Right lung (tissue), 5 donors: Measurements from ENCODE around the gene RASSF4. TPM values are rescaled to one million over a fixed set of nuclear protein-coding genes. Genes with fewer than 3 reads are reported as not detected.

Experiments
- DNase-seq, 2 donors: peaks; one replicate each; pipeline ENCODE4 v3.0.0-alpha.2; 2013
- polyA plus RNA-seq, 5 donors: library from polyadenylated mRNA; unstranded; fragments of 120-200 nt; gene quantifications; one replicate each; pipeline versions ENCODE4 v1.2.1 to v1.2.3, GENCODE V29; 2013; ENCODE audit warnings: inconsistent platforms in 1 of 5, low replicate concordance in 1 of 5; ENCODE audit not compliant: insufficient read length in 5 of 5, insufficient read depth in 1 of 5

RASSF4 gene
- polyA plus RNA-seq, 5 donors = 17.3 to 24.6 (median 18.7) TPM

- peak; percentile 64 to 71 for DNase-seq
These were observed 15.2 kb downstream of the RASSF4 start for GRCh38 chr10:44974628-44975430.

GRCh38 chr10:44975431-44976331, 16.1 kb downstream of the RASSF4 start:
- DNase-seq = peak; percentile 61 to 68

- DNase-seq = no peak
These were observed 17.0 kb downstream of the RASSF4 start for GRCh38 chr10:44976352-44977198.

- no peak for DNase-seq
These were observed 17.9 kb downstream of the RASSF4 start for GRCh38 chr10:44977287-44978212.

- no peak for DNase-seq
These were observed 18.6 kb downstream of the RASSF4 start for GRCh38 chr10:44978213-44978569.

GRCh38 chr10:44978570-44979280, 19.1 kb downstream of the RASSF4 start, which contains the start of gene DEPP1:
Gene DEPP1 (minus strand): TSS chr10:44978809. CDS start chr10:44978030, 779 bp downstream.
- DNase-seq = peak; percentile 83 to 85

- DNase-seq = no peak
These were observed 19.9 kb downstream of the RASSF4 start for GRCh38 chr10:44979281-44980191.

GRCh38 chr10:44980309-44981171, 20.9 kb downstream of the RASSF4 start:
- no peak for DNase-seq

GRCh38 chr10:44981172-44982113, 21.8 kb downstream of the RASSF4 start:
- DNase-seq = no peak

GRCh38 chr10:44982114-44982460, 22.5 kb downstream of the RASSF4 start:
- DNase-seq = no peak

- no peak for DNase-seq
These were observed 22.9 kb downstream of the RASSF4 start for GRCh38 chr10:44982496-44982895.

GRCh38 chr10:44983066-44983894, 23.7 kb downstream of the RASSF4 start:
- DNase-seq = no peak

- no peak for DNase-seq
These were observed 24.3 kb downstream of the RASSF4 start for GRCh38 chr10:44983895-44984278.

- no peak for DNase-seq
These were observed 25.1 kb downstream of the RASSF4 start for GRCh38 chr10:44984671-44985101.

GRCh38 chr10:44985175-44985681, 25.6 kb downstream of the RASSF4 start:
- no peak for DNase-seq

- no peak for DNase-seq
These were observed 26.6 kb downstream of the RASSF4 start for GRCh38 chr10:44986179-44986578.
